Endometrial microvascular endothelial cells (primary cell): ENCODE measurements around the gene CHST8. TPM values are rescaled to one million over a fixed set of nuclear protein-coding genes. Genes with fewer than 3 reads are reported as not detected.

Experiments
- in situ Hi-C: cut with HindIII; loops from 2 replicates; pipeline ENCODE4 v1.10.0; 2017; ENCODE audit warnings: low sequenced_read_pairs, low pct_unique_long_range_greater_than_20kb; ENCODE audit errors: inconsistent ontology term
- total RNA-seq: library from RNA; depleted of rRNA; stranded (reverse); fragments of >200 nt; gene quantifications from one replicate; pipeline ENCODE4 v1.2.3, GENCODE V29; 2015; ENCODE audit errors: inconsistent ontology term

CHST8 gene
- total RNA-seq, 1 donor from 2014 or later, result not detected

DNA sequence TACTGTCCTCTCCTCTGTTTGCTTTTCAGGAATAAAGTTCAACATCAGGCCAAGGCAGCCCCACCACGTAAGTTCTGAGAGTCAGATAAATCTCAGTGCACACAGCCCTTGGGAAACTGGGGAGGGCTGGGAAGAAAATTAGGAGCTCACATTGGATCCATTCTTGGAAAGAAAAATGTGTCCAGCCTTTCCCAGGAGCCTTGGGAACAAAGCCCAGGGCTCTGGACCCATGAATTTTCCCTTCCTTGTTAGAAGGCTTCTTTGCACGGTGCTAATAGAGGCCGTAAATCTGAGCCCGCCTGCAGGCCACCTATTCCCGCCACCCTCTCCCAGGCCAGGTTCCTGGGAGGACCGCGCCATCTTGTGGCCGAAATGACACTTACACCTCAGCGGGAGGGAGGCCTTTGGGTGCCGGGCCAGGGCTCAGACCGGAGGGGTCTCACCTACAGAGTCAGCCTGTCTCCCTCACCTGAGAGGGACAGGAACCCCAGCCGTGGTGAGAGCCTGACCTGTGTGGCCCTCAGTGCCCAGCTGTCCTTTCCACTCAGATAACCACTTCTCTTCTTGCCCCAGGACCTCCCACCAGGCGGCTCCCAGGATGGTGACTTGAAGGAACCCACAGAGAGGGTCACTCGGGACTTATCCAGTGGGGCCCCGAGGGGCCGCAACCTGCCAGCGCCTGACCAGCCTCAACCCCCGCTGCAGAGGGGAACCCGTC is 149.8 kb downstream of the CHST8 start:
- in situ Hi-C loops, result no loop called here

DNA sequence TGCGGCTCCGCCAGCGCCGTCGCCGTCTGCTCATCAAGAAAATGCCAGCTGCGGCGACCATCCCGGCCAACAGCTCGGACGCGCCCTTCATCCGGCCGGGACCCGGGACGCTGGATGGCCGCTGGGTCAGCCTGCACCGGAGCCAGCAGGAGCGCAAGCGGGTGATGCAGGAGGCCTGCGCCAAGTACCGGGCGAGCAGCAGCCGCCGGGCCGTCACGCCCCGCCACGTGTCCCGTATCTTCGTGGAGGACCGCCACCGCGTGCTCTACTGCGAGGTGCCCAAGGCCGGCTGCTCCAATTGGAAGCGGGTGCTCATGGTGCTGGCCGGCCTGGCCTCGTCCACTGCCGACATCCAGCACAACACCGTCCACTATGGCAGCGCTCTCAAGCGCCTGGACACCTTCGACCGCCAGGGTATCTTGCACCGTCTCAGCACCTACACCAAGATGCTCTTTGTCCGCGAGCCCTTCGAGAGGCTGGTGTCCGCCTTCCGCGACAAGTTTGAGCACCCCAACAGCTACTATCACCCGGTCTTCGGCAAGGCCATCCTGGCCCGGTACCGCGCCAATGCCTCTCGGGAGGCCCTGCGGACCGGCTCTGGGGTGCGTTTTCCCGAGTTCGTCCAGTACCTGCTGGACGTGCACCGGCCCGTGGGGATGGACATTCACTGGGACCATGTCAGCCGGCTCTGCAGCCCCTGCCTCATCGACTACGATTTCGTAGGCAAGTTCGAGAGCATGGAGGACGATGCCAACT is 150.5 kb downstream of the CHST8 start:
- in situ Hi-C loops, result no loop called here

GRCh38 chr19:33772858-33773180 is 151.1 kb downstream of the CHST8 start:
- in situ Hi-C loops, result no loop called here

GRCh38 chr19:33773704-33774624 is 152.2 kb downstream of the CHST8 start:
- in situ Hi-C loops, result no loop called here

DNA sequence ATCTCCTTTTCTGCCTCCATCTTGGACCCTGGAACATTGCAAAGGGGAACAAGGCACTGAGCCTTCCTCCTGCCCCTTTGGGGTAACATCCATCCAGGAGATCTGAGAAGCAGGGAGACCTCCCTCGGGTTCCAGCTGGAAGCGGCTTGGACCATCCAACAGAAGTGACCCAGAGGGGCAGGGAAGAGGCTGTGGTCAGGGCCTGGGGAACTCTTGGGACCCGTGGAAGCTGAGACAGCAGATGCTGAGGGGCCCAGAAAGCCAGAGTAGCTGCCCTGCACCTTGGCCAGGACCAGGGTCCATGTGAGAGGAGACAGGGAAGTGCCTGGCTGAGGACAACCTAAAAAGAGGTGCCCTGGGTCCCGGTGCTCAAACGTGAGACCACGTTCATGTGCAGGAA is 153.0 kb downstream of the CHST8 start:
- in situ Hi-C loops, result no loop called here

- in situ Hi-C loops, result no loop called here
Measured at GRCh38 chr19:33775731-33776487, 154.2 kb downstream of the CHST8 start.

DNA sequence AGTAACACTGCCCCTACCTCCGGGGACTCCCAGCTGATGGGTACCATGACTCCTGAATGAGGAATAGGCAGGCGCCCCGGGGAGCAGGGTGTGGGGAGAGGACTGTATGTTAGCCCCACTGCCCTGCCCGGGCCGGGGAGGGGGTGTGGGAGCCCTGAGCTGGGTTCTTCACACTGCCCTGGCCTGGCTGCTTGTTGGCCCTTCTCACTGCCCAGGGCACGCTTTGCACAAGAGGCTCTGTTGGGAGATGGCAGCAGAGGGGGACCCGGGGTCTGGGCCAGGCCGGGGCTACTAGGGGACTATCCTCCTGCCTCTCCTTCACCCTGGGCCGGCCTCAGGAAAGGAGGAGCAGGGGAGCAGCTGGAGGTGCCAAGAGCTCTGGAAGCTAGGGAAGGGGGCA is 155.6 kb downstream of the CHST8 start:
- in situ Hi-C loops, result no loop called here

- in situ Hi-C loops, result no loop called here
Measured at GRCh38 chr19:33777753-33778088, 156.0 kb downstream of the CHST8 start.

- in situ Hi-C loops, result no loop called here
Measured at GRCh38 chr19:33778089-33778791, 156.5 kb downstream of the CHST8 start.

DNA sequence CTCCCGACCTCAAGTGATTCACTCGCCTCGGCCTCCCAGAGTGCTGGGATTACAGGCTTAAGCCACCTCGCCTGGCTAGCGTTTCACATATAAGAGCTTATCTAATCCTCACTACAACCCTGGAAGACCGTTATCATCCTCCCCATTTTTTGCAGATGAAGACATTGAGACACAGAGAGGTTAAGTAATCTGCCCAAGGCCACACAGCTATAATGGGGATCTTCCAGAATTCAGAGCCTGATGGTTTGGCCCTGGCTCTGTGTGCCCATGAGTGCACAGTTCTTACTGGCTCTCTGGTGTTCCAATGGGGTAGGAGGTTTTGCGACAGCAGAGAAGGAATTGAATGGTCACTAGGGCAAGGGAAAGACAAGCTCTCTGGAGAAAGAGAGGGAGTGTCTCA is 158.1 kb downstream of the CHST8 start:
- in situ Hi-C loops, result no loop called here

DNA sequence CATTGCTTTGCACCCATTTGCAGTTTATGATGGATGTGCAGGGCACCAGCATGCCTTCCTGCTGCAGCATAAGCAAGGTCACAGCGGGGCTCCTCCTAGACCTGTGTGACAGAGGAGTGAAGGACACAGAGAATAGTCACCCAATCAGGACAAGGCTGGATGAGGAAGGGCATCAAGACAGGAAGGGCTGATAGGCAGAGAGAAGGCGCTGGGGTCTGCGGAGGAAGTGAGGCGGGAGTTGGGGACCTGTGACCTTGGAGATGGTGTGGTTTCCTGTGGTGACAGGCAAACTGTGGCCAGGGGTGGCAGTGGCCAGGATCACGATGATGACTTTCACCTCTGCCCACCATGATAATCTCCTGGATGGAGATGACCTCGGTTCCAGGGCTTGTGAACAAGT is 158.5 kb downstream of the CHST8 start:
- in situ Hi-C loops, result no loop called here

GRCh38 chr19:33780746-33781145 is 159.0 kb downstream of the CHST8 start:
- in situ Hi-C loops, result no loop called here

DNA sequence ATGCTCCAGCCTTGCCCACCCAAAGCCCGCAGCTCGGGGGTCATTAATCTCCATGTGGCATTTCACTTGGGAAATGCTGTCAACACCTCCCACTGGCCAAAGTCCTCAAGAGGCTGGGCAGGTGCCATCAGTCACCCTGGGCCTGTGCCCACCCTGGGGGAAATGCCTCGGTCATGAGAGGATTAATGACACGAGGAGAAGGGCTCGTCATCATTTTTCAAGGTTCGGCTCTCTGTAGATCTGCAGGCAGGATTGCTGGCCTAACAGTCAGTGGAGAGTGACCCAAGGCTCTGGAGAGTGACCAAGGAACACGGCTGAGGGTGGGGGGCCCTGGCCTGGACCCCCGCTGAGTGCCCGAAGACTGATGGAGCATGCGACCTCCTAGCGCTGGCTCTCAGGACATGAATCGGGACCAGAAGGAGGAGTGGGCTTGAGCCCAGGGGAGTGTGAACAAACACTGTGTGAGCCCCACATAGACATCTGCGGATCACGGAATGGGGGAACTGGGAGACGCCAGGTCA is 159.7 kb downstream of the CHST8 start:
- in situ Hi-C loops, result no loop called here

DNA sequence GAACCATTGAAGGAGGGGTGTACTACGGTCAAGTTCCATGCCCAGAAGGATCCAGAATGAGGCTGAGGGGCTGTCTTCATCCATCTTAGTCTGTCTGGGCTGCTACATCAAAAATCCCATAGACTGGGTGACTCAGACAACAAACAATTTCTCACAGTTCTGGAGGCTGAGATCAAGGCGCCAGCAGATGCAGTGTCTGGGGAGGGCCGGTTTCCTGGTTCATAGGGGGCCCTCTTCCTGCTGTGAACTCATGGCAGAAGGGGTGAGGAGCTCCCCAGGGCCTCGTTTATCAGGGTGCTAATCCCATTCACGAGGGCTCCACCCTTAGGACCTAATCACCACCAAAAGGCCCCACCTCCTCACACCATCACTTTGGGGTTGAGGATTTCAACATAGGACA is 160.2 kb downstream of the CHST8 start:
- in situ Hi-C loops, result no loop called here

DNA sequence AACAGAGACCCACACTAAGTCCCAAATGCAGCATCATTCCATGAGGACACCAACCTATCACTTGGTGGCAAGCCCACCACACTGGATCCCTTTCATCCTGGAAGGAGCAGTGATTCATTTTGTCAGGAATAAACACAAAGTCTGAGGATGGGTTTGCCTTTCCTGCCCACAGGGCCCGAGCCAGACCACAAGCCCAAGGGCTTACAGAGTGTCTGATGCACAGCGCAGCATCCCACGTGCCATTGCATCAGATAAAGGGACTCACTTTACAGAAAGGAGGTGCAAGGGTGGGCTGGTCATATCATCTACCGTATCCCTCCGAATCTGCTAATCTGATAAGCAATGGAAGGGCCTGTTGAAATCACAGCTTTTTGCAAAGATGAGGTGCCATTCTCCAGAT is 162.7 kb downstream of the CHST8 start:
- in situ Hi-C loops, result no loop called here

- in situ Hi-C loops, result no loop called here
Measured at GRCh38 chr19:33785795-33786194, 164.0 kb downstream of the CHST8 start.

GRCh38 chr19:33788676-33789075 is 166.9 kb downstream of the CHST8 start:
- in situ Hi-C loops, result no loop called here

DNA sequence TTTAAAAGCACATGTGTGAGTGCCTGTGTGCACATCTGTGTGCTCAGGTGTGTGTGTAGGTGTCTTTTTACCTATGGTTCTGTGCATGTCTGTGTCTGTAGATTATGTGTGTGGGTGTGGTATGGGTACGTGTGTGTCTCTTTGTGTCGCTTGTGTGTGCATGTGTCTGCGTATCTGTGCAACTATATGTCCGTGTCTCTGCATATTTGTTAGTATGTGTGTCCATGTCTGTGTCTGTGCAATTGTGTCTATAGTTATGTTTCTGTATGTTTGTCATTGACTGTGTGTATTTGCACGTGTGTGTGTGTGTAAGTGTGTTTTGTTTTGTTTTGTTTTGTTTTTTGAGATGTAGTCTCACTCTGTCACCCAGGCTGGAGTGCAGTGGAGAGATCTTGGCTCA is 167.6 kb downstream of the CHST8 start:
- in situ Hi-C loops, result no loop called here
